ENCODE results near the gene TSHZ2.

The TSHZ2 gene

DNA sequence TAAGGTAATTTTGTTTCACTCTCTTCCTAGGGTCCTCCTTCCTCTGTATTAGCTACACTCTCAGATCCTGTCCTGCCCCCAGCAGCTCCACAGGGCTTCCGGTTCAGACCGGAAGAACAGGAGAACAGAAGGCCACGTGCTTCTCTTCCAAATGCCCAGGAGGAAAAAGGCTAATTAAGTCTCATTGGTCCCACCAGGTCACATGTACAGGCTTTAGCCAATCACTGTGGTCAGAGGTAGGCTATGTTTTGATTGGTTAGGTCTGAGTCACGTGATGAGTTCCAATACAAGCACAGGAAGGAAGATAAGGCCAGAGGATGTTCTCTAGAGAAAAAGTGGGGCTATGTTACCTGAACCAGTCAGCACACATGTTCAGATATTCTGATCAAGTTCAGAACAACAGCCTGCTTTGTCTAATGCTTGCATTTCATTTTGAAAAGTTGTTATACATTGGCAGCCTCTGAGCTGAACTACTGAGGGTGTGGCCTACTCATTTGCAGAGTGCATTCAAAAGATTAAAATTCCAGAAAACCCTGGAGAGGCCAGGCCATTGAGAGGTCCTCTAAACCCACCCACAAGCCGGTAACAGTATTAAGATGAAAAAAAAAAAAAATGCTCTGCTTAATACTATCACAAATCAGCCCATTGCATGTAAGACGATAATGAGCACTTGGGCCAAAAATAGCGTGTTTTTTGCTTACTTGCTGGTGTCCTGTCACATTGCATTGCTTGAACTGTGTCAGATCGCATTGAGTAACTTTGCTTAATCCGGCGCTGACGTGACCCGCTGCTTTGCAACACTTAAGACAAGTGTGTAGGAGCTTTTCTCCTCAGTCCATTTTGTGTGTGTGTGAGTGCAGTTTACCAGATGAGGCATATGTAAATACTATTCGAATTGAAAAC is 170.3 kb downstream of the TSHZ2 start:
- peak; percentile 0 for DNase-seq

DNA sequence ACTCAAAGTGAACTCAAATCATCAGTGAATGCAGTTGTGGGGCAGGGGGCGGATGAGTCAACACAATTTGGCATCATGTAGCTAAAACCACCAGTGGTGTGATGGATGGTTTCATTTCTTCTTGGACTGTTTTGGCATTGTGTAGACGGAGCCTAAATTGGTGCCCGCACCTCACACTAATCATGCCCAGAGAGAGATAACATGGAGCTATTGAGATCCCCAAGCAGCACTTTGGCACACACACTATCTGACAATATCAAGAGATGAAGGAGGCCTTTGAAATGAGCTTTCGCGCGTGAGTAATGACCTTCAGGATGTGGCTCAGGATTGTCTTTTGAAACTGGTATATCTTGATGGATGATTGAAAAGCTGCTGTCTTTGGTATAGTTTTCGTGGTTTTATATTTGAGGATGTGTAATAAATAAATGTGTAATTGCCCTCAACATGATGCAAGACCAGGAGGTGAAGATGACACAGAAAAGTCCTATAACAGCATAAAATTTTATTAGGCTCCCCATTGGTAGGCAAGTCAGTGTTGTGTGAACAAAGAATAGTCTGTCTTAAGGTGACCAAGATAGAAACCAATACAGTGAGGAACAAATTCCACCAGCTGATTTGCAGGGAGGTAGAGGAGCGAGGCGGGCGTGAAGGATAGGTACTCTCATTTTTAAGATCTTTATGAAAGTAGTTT is 174.2 kb downstream of the TSHZ2 start:
- DNase-seq: no peak

DNA sequence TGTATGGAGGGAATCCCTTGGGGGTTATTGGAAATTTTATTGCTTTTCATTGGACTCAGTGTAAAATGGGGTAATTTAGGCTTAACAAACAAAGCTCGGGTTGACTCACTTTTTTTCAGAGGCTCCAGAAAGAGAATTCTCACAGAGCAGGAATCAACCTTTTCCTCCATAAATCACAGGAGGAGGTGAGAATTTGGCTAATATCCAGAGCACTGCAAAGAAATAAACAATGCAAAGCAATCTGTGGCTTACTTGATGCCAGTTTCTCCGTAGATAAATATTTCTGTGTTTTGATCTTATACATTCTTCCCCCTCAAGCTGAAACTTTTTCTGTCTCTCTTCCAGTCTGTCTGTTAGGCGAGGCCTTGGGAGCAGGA is 176.6 kb downstream of the TSHZ2 start:
- DNase-seq: no peak

DNA sequence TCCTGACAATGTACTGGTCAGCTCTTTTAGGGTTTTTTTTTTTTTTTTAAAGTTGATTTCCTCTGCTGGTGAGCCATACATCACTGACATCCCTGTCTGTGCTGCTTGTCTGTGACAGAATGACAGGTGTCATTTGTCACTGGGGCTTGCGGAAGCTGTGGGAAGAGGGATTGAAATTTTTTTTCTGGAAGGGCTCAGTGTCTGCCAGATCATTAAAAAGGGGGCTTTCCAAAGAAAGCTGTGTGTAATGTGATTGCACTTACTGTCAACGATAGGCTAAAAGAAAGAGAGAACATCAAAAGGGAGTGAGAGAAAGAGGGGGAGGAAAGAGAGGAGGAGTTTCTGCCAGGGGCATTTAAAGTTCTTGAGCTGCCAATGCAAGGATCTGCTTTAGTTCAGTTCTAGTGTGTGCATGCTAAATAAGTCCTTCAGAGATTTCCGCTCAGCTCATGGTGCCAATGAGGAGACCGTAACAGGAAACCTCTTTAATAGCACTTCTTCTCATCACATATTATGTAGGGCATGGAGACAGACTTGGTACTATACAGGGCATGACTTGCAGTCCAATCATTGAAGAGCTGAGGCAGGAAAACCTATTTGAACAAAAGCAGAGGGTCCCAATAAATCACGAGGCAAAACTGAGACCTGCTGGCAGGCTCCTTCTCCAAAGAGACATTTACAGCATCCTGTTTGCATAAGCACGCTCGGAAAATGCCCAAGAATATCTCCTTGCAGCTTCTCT is 177.2 kb downstream of the TSHZ2 start:
- DNase-seq: no peak

DNA sequence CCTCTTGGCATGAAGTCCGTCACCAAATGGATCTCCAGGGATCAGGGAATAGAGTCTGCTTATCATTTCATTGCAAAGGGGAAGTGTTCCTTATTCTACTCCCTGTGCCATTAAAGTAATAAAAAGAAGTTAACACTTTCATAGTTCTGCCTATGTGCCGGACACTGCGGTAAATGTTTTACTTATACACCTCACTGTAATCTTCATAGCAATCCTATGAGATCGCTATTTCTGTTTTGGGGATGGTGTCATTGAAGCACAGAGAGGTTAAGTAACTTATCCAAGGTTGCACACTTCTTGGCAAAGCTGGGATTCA is 177.7 kb downstream of the TSHZ2 start:
- DNase-seq: no peak

DNA sequence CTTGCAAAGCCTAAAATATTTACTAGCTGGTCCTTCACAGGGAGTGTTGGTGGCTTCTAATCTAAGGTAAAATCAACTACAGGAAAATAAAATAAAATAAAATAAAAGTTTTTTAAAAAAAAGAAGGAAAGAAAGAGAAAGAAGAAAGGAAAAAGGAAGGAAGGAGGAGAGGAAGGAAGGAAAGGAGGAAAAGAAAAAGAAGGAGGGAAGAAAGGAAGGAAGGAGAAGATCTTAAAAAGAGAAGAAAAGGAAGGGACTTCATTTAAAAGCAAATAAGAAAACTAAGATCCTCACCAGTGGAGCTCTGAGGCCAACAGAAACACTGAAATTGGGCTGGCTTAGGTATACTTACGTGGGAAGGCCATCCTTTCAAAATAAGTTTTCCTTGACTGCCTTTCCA is 178.4 kb downstream of the TSHZ2 start:
- DNase-seq: no peak

DNA sequence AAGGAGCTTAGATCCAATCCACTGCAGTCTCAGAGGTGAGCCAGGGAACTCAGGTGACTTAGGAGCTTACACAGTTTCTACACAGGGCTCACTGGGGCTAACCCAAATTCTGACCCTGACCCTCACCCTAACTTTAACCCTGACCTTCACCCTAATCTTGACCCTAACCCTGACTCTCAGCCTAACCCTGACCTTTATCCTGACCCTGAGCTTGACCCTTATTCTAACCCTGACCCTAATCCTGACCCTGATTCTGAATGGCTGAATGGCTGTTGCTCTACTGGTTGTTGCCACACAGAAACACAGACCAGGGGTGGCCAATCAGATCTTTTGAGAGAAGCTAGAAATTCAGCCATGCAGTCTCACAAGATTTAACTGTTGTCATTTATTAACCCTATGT is 180.1 kb downstream of the TSHZ2 start:
- DNase-seq: no peak

DNA sequence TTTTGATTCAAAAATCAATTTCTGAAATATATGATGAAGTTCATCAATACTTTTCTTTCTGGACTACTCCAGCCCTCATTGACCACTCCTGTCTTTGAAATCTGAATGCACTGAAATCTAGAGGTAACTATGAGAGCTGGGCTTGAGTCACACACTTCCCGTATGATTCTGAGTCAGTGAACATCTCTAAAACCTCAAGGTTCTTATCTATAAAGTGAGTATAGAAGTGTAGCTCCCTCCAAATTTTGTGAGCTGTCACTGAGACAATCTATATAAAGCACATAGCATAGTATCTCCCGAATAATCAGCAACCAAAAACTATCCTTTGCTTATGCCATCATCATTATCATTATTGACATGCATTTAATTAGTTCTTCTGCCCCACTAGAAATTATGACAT is 182.4 kb downstream of the TSHZ2 start:
- no peak for DNase-seq

DNA sequence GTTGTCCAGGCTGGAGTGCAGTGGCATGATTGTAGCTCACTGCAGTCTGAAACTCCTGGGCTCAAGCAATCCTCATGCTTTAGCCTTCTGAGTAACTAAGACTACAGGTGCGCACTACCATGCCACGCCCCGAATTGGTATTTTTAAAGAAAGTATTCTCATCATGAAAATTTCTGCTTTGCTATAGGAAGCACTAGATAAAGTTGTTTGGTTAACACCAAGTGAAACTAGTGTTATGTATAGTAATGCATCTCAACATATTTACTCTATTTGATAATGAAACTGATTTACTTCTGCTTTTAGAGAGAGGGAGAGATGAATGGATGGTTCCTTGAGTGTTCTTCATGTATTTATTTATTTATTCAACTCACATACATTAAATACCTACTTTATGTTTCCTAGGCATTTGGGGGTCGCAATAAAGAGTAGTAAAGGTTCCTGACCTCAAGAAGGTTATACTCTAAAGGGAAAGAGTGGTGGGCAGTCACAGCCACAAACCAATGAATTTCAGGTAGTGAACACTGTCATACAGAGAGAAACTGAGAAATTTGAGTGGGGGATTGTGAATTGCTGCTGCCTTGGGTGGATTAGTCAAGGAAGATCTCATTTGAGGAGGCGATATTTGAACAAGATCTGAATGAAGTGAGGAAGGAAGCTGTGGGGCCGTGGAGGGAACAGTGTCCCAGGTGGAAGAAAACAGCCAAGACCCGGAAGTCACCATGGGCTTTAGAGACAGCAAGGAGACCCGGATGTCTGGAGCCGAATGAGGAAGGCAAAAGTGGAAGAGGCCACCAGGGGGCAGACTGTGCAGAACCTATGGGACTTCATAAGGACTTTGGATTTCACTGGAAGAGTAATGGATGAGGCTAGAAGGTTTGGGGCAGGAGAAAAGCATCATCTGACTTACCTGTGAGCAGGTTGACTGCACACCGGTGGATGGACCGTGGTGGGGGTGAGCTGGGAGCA is 185.6 kb downstream of the TSHZ2 start:
- peak; percentile 43 for DNase-seq

DNA sequence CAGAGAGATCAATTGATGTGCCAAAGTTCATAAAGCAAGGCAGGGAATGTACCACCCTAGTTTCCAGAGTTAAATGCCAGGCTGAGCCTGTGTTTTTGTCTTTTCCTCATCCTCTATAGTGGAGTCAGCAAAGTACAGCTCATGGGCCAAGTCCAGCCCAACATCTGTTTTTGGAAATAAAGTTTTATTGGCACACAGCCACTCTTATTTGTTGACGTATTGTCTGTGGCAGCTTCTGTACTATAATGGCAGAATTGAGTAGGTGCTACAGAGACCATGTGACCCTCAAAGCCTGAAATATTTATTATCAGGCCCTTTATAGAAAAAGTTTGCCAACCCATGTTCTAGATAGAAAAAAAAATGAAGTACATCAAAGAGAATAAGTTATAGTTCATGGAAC is 187.0 kb downstream of the TSHZ2 start:
- no peak for DNase-seq

DNA sequence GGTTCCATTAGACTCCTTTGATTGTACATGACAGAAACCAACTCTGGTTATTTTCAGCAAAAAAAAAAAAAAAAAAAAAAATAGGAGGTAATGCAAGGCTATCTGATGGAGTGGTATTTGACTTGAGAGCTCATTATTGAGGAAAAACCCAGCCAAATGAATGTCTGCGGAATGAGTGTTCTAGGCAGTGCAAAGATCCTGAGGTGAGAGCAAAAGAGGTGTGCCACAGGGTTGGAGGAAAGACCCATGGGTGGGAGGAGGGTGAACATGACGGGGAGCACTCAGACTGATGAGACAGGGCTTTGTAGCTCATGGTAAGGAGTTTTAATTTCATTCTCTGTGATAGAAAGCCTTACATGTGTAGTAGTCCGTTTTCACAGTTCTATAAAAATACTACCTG is 188.9 kb downstream of the TSHZ2 start:
- no peak for DNase-seq

DNA sequence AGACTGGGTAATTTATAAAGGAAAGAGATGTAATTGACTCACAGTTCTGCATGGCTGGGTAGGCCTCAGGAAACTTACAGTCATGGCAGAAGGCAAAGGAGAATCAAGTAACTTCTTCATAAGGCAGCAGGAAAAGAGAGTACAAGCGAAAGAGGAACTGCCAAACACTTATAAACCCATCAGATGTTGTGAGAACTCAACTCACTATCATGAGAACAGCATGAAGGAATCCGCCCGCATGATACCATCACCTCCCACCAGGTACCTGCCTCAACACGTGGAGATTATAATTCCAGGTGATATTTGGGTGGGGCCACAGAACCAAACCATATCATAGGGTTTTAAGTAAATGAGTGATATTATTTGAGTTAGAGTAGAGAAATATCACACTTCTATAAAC is 189.3 kb downstream of the TSHZ2 start:
- DNase-seq: no peak

DNA sequence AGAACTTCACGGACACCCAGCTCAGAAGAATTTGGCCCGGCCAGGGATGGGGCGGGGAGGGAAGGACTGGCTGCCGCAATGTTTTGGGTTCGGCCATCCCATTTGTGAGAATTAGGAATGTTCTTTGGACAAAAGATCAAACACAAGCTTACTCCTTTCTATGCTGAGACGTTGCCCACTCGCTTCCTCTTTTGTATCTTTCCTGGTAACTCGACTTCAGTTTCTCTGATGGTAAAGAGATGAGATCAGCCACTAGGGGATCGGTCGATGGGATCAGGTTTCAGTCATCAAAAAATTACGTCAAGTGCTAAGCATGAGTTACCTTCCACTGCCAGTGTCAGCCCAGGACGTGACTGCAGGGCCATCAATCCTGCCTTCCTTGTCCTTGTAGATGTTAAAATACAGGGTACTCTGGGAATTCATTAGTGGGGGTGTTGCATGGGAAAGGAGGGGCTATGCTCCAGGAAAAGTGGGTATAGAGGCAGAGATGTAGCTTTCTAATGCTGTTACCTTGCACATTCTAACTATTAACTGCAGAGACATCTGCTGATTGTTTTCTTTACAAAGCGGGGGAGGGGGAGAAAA is 190.2 kb downstream of the TSHZ2 start:
- no peak for DNase-seq

DNA sequence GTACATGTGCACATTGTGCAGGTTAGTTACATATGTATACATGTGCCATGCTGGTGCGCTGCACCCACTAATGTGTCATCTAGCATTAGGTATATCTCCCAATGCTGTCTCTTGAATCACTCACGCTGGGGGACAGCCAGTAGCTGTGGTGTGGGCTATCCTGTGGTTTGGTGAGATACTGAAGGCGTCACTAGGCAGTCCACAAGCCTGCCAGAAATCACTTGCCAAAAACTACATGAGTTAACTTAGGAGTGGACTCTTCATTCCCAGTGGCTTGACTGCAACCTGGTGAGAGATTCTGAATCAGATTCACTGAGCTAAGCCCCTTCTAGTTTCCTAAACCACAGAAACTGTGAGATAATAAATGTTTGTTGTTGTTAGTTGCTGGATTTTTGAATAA is 191.3 kb downstream of the TSHZ2 start:
- DNase-seq: no peak

DNA sequence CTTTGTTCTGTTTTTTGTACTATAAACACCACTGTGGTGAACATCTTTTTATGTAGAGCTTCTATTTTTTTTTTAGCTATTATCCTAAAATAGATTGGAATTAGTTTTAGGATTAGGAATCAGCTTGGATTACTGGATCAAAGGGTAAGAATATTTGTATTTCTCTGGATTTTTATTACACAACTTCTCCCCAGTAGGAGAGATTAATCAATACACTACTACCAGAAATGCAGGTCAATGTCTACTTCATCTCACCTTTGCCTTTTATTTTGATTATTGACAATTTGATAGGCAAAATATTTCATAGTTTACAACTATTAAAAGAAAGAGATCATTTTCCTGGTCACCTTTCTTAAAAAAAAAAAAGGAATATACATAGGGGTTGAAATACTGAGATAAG is 191.9 kb downstream of the TSHZ2 start:
- DNase-seq: no peak

DNA sequence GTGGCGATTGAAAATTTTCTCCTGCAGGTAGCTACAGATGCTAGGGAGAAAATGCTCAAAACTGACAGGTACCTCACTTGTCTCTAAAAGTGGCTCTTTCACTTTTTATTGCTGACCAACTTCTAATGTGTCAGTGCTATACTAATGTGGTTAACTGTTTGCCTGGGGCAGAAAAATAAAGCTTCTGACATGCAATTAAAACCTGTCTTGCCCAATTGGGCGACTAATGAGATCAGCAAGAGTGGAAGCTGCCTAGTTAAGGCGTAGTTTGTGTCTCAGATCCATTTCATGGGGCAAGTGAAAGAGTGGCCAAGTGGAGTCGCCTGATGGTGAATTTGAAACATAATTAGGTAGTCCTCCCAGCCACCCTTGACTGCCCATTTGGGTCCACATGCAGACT is 193.3 kb downstream of the TSHZ2 start:
- no peak for DNase-seq

DNA sequence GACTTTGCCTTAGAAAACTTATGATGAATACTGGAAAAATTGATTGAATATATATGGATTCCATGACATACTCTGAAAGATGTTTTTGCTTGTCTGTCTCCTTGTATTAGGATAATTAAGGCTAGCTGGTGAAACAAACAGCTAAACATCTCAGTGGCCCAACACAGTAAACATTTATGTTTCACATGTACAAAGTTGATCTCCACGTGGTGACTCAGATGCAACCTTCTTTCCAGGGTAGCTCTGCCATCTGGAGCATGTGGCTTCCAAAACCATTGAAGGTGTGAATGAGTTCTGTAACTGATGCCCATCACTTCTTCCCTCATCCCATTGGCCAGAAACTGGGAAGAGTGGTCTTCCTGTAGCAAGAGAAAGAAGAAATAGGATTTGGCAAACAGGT is 196.3 kb downstream of the TSHZ2 start:
- DNase-seq: no peak

DNA sequence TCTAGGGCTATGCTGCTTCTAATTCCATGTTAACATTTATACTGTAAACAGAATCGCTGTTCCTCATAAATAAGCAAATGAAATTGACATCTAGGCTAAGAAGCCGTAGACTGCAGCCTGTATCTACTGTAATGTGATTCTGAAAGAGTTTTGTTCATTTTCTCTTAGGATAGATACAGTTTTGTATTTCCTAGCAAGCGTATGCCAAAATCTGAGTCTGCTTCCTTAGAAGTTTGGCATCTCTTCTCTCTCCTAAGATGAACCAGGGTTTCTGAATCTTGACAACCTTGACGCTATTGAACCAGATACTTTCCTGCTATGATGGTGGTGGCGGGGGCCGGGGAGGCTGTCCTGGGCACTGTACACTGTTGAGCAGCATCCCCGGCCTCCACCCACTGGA is 198.0 kb downstream of the TSHZ2 start:
- no peak for DNase-seq

DNA sequence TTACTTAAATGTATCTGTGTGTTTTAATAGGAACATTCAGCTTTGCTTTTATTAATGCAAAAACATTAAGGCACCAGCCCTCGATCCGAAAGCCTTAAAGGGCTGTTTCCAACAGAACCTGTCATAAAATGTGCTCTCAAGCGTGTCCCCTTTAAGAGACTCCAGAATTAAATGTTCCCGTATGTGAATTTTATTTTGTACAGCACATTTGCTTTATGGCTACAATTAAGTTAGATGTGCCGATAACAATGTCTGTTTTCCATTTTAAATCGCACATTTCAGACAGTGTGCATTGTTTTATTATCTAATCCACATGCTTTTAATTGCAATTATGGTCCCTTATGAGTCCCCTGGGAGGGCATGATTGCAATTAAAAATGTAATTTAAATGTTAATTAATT is 198.9 kb downstream of the TSHZ2 start:
- DNase-seq: no peak

DNA sequence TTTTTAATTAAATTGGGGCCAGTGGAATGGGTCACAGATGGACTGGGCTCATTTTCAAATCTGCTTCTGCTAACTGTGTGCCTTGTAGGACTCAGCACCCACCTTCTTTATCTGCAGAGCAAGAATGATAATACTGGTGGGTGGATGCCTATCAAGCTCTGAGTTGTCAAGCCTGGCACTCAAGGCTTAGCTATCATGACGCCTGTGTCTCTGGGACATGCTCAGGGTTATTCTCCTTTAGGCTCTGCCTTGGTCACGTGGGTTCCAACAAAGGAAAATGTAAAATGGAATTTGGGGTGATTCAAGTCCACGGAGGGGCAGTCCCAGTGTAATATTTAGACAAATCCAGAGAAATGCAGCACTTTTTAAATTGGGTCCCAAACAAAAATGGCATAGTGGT is 202.3 kb downstream of the TSHZ2 start:
- DNase-seq: no peak

DNA sequence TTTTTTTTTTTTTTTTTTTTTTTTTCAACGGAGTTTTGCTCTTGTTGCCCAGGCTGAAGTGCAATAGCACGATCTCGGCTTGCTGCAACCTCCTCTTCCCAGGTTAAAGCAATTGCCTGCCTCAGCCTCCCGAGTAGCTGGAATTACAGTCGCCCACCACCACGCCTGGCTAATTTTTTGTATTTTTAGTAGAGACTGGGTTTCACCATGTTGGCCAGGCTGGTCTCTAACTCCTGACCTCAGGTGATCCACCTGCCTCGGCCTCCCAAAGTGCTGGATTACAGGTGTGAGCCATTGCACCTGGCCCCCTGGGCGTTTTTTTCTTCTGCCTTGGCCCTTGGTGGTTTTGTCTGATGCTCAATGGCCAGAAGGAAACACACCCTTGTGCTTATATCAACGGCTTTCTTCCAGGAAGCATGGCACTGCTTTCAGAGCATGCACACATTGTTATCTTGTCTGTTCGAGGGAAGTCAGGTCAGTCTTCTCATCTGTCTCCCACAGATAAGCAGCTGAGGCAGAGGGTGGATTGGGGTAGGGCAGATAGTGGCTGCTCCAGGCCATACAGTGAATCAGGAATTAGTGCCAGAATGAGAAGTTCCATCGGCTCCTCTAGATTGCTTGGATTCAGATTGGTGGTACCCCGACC is 203.1 kb downstream of the TSHZ2 start:
- no peak for DNase-seq

DNA sequence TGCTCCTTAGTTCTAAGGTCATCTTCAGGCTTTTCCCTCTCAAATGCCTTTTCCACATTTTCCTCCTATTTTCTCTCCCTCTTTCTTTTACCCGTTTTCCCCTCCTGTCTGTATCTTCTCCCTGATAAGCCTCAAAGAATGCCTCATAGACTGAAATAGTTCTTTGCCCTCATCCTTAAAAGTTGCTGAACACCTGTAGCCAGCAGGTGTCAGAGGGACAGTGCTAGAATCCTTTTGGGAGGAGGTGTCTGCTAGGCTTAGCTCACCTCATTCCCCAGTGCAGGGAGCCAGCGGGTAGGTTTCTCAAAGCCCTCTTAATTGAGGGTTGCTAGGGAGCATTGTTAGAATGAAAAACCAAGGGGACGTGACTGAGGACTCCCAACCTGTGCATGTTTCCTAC is 204.0 kb downstream of the TSHZ2 start:
- no peak for DNase-seq
